Muscle of back (tissue), 13 donors: ENCODE measurements around the gene USP33. TPM values are rescaled to one million over a fixed set of nuclear protein-coding genes. Genes with fewer than 3 reads are reported as not detected.
"Not testable (repeated sequence)": the region's sequence is repeated elsewhere in the genome, so short reads cannot be mapped to it uniquely, and the experiment has no call there.

Experiments used
- DNase-seq, 3 donors: peaks; one replicate each; pipeline versions ENCODE4 v3.0.0 to v3.0.0-alpha.2; 2013
- long read RNA-seq, 9 donors: transcript quantifications; one replicate each; lab custom pipeline, GENCODE V29; 2026
- polyA plus RNA-seq, 10 donors: library from polyadenylated mRNA; unstranded; fragments of 120-200 nt; gene quantifications; one replicate each; pipeline ENCODE4 v1.2.1, GENCODE V29; 2013; ENCODE audit not compliant: insufficient read length in 10 of 10

USP33 gene
- polyA plus RNA-seq, result 10 to 100 TPM; 25.5 to 48.0 (median 36.4) TPM
- long read RNA-seq, donor 1, partial matches to known transcripts, result 0 of 1 reads
- long read RNA-seq, donor 1, other reads (novel, unspliced or antisense), result 0 of 1 reads
- long read RNA-seq, donor 2, partial matches to known transcripts, result 1,219 of 1,235 reads
- long read RNA-seq, donor 2, other reads (novel, unspliced or antisense), result 15 of 1,235 reads
- long read RNA-seq, donor 3, result 0 reads
- long read RNA-seq, donor 4, partial matches to known transcripts, result 0 of 1 reads
- long read RNA-seq, donor 4, other reads (novel, unspliced or antisense), result 0 of 1 reads
- long read RNA-seq, donor 5, full-length matches to known transcripts, result 2 of 2 reads
- long read RNA-seq, donor 5, partial matches to known transcripts, result 0 of 2 reads
- long read RNA-seq, donor 5, other reads (novel, unspliced or antisense), result 0 of 2 reads
- long read RNA-seq, donor 6, full-length matches to known transcripts, result 1 of 6 reads
- long read RNA-seq, donor 6, partial matches to known transcripts, result 5 of 6 reads
- long read RNA-seq, donor 6, other reads (novel, unspliced or antisense), result 0 of 6 reads
- long read RNA-seq, donor 7, partial matches to known transcripts, result 0 of 3 reads
- long read RNA-seq, donor 7, other reads (novel, unspliced or antisense), result 0 of 3 reads
- long read RNA-seq, donor 8, full-length matches to known transcripts, result 1 of 1 reads
- long read RNA-seq, donor 8, partial matches to known transcripts, result 0 of 1 reads
- long read RNA-seq, donor 8, other reads (novel, unspliced or antisense), result 0 of 1 reads
- long read RNA-seq, donor 9, result 0 reads

DNA sequence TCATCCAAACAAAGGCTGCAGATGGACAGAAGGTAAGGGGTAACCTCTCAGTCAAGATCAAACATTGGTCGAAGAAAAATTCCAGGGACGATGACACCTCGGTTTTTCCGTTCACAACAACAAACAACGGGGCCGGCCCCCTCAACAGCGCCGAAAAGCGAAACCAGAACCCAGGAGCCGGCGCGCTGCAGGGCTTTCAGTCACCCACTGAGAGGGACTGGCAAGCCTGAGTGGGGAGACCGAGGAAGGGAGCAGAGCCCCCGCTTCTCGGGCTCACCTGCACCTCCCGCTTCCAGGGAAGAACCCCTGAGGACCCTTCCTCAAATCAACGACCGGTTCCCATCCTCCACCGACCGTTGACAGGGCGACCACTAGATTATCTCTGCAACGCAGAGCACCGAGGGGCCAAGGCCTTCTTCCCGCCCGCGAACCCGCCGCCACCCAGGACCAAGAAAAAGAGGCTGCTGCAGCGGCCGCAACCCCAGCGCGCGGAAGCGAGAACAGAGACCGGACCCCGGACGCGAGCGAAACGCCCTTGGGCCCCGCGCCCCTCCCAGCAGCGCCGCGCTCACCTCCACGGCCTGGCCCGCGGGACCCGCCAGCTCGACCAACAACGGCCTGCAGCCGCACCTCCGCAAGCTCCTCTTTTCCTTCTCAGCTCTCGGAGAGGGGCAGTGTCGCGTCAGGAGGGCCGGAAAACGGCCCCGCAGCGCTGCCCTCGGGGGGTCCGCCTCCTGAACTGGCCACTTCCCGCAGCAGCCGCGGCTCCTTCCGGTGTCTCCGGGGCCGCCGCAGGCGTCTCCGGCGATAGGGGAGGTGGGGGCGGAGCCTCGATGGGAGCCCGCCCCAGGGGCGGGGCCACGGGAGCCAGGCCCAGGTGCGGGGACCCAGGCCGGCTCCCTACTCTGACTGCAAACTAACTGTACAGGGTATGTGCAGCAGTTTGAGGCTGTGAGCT lies at the start of gene USP33:
USP33 (minus strand) TSS at position 782 of the 958 bp plus-strand sequence. CDS start 18,155 bp downstream, outside the sequence.
- peak; percentile 83 to 95 (median 92) for DNase-seq

- DNase-seq, result no peak
These were observed 43.7 kb upstream of the USP33 start for GRCh38 chr1:77803371-77803770.

- no peak for DNase-seq
These were observed 42.4 kb upstream of the USP33 start for GRCh38 chr1:77802026-77802425.

- no peak for DNase-seq
These were observed 38.3 kb upstream of the USP33 start for GRCh38 chr1:77797991-77798390.

GRCh38 chr1:77796695-77797405 lies 37.2 kb upstream of the USP33 start:
- no peak for DNase-seq

- no peak for DNase-seq
These were observed 34.9 kb upstream of the USP33 start for GRCh38 chr1:77794550-77794949.

DNA sequence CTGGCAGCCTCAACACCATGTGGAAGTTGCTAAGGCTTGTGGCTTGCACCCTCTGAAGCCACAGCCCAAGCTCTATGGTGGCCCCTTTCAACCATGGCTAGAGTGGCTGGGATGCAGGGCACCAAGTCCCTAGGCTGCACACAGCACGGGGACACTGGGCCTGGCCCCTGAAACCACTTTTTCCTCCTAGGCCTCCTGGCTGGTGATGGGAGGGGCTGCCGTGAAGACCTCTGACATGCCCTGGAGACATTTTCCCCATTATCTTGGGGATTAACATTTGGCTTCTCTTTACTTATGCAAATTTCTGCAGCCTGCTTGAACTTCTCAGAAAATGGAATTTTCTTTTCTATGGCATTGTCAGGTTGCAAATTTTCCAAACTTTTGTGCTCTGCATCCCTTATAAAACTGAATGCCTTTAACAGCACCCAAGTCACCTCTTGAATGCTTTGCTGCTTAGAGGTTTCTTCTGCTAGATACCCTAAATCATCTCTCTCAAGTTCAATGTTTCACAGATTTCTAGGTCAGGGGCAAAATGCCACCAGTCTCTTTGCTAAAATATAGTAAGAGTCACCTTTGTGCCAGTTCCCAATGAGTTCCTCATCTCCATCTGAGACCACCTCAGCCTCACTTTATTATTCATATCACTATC lies 26.6 kb upstream of the USP33 start:
- DNase-seq, result not testable (repeated sequence)

DNA sequence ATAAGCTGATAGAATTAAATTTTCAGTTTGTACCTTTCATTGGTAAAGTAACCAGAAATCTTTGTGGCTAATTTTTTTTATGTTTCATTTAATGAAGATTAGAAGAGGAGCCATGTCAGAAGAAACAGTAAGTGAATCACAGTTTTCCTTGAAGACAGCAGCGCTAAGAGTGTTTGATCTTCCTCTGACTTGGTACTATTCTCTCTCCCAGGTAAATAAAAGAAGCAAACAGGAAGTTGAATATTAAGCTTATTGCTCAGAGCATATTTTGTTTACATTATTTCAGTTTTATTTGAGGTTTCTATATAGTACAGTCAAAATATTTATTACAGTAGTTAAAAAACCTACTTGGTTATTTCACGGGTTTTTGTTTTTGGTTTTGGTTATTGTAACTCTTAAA lies 23.5 kb upstream of the USP33 start:
- DNase-seq, result no peak

DNA sequence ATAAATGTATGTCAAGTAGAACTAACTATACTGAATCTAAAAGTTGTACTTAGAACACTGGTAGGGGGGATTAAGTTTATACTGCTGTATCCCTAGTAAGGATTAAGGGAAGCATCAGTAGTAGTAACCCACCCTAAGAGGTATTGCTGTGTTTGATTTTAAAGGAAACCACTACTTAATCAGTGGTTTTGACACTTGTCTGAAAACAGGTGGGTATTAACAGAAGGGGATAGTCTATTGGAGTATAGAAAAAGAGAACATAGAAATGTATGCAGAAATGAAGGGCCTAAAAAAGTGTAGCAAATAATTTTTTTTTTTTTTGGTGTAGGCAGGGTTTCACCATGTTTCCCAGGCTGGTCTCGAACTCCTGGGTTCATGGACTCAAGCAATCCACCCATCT lies 22.0 kb upstream of the USP33 start:
- no peak for DNase-seq

- DNase-seq, result peak; percentile 90 to 97 (median 92)
These were observed 20.1 kb upstream of the USP33 start, which contains the start of gene MIGA1 for GRCh38 chr1:77779529-77780281. MIGA1 (plus strand) TSS chr1:77779649; CDS start chr1:77783253, 3,604 bp downstream.

DNA sequence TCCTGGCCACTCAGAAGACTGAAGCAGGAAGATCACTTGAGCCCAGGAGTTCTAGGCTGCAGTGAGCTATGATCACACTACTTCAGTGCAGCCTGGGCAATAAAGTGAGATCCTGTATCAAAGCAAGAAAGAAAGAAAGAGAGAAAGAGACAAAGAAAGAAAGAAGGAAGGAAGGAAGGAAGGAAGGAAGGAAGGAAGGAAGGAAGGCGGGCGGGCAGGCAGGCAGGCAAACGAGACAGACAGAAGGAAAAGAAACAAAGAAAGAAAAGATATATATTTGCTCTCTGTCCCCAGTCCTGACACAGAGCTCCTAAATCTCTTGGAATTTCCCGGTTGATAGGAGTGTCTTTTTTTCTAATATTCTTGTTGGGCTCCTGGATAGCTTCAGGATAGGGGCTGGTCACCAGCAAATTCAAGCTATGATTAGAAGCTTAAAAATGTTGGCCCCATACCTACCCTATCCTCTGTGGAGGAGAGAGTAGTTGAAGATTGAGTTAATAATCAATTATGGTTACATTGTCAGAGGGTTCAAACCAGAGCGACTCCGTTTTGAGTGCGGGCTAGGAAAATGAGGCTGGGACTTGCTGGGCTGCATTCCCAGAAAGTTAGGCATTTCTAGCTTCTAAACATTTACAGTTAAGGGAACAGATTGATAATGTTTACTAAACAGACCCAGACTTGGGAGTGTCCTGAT lies 16.5 kb upstream of the USP33 start:
- DNase-seq, result no peak

DNA sequence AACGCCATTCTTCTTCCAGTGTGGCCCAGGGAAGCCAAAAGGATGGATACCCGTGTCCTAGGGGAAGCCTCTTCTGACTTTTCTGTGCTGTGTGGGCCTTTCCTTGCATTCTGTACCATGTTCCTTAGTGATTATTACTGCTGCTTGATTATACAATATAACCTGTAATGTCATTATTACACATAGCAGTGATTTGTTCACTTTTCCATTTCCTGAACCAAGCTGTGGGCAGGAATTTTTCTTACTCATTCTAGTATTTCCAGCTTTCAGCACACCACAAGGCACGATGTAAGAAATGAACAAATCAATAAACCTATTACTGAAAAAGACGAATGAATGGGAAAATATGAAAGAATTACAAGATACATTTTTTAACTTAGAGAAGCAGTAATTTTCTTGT lies 8.4 kb upstream of the USP33 start:
- DNase-seq, result no peak

DNA sequence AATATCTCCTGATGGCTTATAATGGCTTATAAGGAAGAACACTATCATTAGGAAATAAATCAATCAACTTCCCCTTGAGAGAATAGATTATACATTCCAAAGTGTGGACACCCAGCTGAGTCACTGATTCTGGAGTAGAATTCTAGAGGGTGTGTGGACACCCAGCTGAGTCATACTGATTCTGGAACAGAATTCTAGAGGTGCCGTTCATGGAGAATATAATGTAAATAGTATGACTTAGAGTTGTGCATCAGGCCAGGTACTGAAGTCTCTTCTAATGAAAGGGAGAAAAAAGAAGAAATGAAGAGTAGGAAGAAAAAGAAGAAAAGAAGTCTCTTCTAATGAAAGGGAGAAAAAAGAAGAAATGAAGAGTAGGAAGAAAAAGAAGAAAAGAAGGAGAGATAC lies 2.4 kb upstream of the USP33 start:
- peak in 1 of 3 donors; percentile 33 for DNase-seq

DNA sequence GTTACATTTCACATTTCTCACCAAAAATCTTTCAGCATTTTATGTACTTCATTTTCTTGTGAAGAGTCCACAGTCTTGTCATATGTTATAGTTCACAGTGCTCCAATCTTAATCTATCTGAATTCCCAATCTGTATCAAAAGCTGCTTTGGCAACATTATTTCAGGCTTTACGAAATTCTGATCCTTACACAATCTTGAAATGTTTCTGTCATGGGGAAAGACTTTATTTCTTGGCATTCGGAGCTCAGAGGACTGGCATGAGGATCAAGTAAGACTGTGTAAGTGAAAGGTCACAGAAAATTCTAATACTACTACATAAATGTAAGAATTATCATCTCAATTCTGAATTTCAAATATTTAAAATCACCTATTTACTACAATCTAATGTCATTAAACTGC lies 2.0 kb downstream of the USP33 start:
- peak in 1 of 3 donors; percentile 13 for DNase-seq

GRCh38 chr1:77757066-77757584 lies 2.5 kb downstream of the USP33 start:
- no peak for DNase-seq

DNA sequence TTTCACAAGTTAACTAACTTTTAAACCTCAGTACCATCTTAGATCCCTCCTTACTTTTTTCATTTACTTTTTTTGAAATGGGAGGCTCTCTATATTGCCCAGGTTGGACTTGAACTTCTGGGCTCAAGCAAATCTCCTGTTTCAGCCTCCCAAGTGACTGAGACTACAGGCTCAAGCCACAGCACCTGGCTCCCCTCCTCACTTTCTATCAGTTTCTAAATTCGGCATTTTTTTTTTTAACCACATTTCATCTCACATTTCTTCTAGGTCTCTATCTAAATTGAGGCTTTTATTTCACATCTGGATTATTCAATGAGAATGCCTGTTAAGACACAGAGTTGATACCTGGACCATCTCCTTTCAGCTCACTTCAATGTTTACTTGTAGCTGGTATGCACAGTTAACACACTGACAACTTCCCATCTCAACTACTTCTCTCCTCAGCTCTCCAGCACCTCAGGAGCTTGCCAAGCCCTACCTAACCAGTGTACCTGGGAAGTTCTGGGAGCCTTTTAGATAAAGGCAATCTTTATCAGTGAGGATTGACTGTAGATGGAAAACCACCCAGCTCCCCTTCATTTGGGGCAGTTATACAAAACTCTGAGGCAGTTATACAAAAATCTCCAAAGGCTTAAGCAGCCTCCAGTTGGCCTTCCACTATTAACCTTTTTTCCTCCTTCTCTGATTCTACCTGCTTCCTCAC lies 3.4 kb downstream of the USP33 start:
- no peak for DNase-seq

DNA sequence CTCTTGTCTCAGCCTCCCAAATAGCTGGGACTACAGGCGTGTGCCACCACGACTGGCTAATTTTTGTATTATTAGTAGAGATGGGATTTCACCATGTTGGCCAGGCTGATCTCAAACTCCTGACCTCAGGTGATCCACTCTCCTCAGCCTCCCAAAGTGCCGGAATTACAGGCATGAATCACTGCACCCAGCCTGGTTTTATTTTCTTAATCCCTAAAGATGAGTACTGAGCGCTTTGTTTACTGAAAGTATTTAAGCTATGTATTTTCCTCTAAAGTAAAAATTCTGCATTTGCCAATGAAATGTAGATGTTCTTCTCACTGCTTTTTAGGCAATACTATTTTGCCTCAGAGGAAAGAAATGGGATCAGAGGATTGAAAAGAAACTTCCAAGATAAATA lies 10.2 kb downstream of the USP33 start:
- not testable (repeated sequence) for DNase-seq

GRCh38 chr1:77744576-77744975 lies 15.1 kb downstream of the USP33 start:
- no peak for DNase-seq
